Sciatic nerve (tissue), 2 donors: ENCODE data around the gene CAMKMT. TPM values are rescaled to one million over a fixed set of nuclear protein-coding genes. Genes with fewer than 3 reads are reported as not detected.
"Not testable (repeated sequence)": the region's sequence is repeated elsewhere in the genome, so short reads cannot be mapped to it uniquely, and the experiment has no call there.

Experiments
- ATAC-seq: fragments of 200-7000 bp; cut with Tn5 transposase; one replicate; pipeline ENCODE4 v1.9.1; 2020; ENCODE audit warnings: mild to moderate bottlenecking, moderate library complexity
- DNase-seq: peaks from one replicate; pipeline ENCODE4 v3.0.0-alpha.2; 2020; ENCODE audit warnings: low spot score
- intact Hi-C: fragments of 100-400 bp; cut with DNase I; formaldehyde crosslinking; loops from one replicate; pipeline ENCODE4 v1.14.2; 2022
- total RNA-seq: library from RNA; stranded (reverse); fragmentation: NEBNext Ultra II Directional; extraction: Animal tissue kit (Norgen Biotek cat#: 25700); gene quantifications from one replicate; pipeline ENCODE4 v1.2.1, GENCODE V29; 2021
- donor health status: DM: no; HTN: no; CAD: no.
- donor health status: DM: no; HTN: no; CAD: no.

Gene CAMKMT
- total RNA-seq, 1 donor from 2014 or later, result 11.9 TPM

DNA sequence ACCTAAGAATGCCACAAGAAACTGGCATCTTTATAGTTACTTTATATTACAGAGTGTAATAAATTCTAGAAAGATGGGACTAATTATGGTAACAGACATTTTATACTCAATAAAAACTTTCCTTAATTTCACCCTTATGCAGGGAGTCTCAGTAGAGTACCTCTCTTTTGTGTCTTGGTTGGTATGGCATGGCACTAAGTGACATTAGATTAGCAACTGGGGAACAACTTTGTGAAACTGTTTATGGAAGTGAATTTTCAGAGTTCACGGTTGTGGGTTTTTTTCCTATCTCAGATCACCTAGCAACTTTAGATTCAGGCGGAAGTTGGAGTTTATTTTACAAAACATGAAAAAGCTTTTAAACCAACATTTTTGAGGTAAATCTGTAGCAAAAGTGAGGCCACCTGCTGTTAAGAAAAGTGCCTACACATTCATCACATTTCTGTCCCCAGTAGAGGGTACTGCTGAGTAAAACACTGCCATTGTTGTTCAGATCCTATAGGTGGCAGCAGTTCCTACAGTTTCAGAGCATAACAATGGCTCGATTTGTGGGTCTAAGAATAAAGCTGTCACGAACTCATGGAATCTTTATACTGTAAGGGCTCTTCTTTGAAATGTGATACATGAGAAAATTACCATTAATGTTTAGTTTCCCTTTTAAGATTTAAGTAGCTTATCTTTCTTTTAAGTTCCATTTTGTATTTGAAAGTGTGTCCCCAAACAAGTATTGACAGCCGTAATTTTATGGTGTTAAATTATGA, 117.6 kb downstream of the CAMKMT start:
- DNase-seq (no peak), ATAC-seq (peak; percentile 90)
- intact Hi-C loops, result loop anchor here (10.0 kb wide), 1 partner anchor 435 kb away; no protein-coding TSS in a partner anchor

DNA sequence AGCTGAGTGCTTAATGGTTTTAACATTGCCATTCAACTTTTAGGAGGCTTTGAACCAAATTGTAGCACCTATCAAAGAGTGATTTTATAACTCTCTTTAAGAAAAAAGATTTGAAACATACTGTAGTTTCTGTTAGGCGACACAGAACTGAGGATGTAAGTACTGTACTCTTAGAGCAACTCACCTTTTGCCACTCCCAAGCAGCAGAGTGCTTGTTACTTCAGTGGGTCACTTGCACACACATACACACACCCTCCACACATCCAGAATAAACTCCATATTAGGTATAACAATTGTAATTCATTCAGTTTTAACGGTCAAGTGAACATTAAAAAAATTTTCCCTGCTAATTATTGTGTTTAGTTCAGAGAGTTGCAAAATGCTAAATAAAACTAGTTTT, 118.3 kb downstream of the CAMKMT start:
- intact Hi-C loops, result no loop called here
- ATAC-seq, result no peak

GRCh38 chr2:44487052-44487451, 125.3 kb downstream of the CAMKMT start:
- DNase-seq (no peak), ATAC-seq (no peak)
- intact Hi-C loops, result no loop called here

More for the DNA sequence above, 118.3 kb downstream of the CAMKMT start:
- no peak for DNase-seq

DNA sequence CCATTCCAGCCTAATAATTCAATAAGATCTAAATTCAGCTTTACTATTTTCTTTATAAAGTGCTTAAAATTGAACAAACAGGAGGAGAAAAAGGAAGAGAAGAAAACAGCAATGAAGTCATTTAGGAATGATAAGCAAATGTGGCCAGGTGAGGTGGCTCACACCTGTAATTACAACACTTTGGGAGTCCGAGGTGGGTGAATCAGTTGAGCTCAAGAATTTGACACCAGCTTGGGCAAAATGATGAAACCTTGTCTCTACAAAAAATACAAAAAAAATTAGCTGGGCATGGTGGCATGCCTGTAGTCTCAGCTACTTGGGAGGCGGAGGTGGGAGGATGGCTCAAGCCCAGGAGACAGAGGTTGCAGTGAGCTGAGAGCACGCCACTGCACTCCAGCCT, 129.0 kb downstream of the CAMKMT start:
- intact Hi-C loops, result loop anchor here (10.0 kb wide), 1 partner anchor 454 kb away; the partner anchor contains the start of gene SIX3
- ATAC-seq (no peak), DNase-seq (no peak)

DNA sequence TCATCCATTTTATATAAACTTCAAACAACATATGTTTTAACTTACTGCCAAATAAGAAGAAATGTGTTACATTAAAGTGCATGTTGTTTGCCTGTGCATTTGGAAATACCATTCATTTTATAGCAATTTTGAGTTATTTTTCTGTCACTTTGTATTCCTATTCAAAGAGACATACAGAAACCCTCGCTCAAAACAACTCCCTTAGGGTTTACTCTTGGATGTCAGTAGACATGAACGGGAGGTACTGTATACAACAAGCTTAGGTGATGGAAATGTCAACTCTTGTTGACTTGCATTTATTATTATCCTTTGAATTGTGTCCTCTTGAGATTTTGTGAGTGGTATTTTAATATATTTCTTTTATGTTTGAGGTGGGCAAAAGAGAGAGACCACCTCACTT, 132.3 kb downstream of the CAMKMT start:
- no peak for ATAC-seq
- intact Hi-C loops, result loop anchor here (10.0 kb wide), 1 partner anchor 451 kb away; the partner anchor contains the start of gene SIX3
- no peak for DNase-seq

GRCh38 chr2:44495035-44495434, 133.3 kb downstream of the CAMKMT start:
- DNase-seq (no peak), ATAC-seq (no peak)
- intact Hi-C loops, result loop anchor here (10.0 kb wide), 1 partner anchor 450 kb away; the partner anchor contains the start of gene SIX3

DNA sequence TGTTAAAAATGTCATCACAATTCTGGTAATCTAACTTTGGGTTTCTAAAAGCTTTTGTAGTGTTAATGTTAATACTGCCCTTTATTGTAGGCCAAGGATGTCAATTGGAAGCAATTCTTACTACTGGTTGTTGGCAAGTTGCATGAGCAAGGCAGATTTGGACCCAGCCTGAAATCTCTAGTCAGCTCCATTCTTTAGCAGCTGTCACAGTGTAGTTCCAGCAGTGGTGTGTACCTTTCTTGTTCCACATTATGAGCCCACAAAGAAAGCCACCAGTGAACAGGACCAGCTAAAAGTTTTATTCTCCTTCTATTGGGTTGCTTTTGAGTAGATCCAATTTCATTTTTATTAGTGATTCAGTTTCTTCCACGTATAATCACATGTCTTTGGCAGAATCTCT, 133.8 kb downstream of the CAMKMT start:
- DNase-seq (no peak), ATAC-seq (no peak)

GRCh38 chr2:44496130-44496529, 134.4 kb downstream of the CAMKMT start:
- no peak for DNase-seq
- intact Hi-C loops, result loop anchor here (10.0 kb wide), 1 partner anchor 449 kb away; the partner anchor contains the start of gene SIX3
- ATAC-seq, result no peak

More for the DNA sequence above, 133.8 kb downstream of the CAMKMT start:
- intact Hi-C loops, result loop anchor here (10.0 kb wide), 1 partner anchor 449 kb away; the partner anchor contains the start of gene SIX3

GRCh38 chr2:44498551-44498950, 136.8 kb downstream of the CAMKMT start:
- intact Hi-C loops, result loop anchor here (10.0 kb wide), 1 partner anchor 446 kb away; the partner anchor contains the start of gene SIX3
- ATAC-seq (no peak), DNase-seq (no peak)

- ATAC-seq, DNase-seq, intact Hi-C loops: not testable (repeated sequence)
Measured at GRCh38 chr2:44505664-44506063, 143.9 kb downstream of the CAMKMT start.

GRCh38 chr2:44510246-44510645, 148.5 kb downstream of the CAMKMT start:
- intact Hi-C loops, result no loop called here
- DNase-seq, result no peak
- no peak for ATAC-seq

DNA sequence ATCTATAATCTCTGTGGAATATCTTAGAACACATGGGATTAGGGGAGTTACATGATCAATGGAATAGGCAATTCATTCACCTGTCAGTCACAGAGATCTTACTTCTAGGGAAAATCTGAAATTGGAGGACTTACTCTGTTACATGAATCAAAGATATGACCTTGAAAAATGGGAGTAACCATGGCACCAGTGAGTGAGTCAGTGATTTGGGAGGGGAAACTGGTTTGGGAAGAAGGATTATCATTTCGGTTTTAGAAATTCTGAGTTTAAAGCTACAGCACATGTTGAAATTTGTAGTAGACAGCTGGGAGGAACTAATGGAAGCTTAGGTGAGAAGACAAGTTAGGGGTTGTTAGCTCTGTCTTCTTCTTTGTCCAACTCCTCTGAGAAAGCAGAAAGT, 153.7 kb downstream of the CAMKMT start:
- ATAC-seq (no peak), DNase-seq (no peak)
- intact Hi-C loops, result no loop called here

GRCh38 chr2:44519026-44519425, 157.3 kb downstream of the CAMKMT start:
- DNase-seq (no peak), ATAC-seq (no peak)
- intact Hi-C loops, result no loop called here

DNA sequence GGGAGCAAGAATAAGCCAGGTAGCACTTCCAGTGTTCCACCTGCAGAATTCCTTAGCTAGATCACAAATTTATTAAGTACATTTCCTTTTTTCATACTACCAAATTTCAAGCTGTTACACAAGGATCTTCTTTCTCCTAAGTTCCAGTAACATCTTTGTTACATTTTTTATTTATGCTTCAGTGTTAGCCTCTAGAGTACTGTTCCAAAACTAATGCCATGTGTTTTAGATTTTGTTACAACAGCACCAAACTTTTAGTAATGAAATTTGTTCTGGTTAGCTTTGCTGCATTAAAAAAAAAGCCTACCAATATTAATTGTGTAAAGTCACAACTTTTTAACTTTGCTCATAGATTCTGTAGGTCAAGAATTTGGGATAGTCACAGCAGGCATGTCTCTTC, 161.1 kb downstream of the CAMKMT start:
- DNase-seq (no peak), ATAC-seq (no peak)
- intact Hi-C loops, result no loop called here

DNA sequence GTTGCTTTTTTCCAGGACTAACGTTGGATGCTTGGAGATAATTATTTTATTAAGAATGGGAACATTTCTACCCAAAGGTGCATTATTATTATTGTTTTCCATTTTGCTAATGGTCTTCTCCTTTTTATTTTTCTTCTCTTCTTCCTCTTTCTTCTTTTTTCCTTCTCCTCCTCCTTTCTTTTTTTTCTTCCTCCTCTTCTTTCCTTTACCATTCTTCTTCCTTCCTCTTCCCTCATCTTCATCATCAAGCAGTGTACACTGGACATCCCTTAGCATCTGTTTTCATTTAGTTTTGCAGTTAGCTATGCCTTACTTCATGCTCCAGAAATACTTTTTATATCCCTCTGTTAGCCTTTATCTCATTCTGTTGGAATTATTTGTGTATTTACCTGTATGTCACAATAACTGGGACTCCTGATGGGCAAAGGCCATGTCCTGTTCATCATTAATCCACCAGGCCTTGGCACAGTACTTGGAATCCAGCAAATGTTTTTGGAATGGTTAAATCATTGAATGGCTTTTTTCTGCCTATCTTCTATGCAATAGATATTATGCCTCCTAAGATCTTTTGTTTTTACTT, 162.7 kb downstream of the CAMKMT start:
- intact Hi-C loops, result no loop called here
- ATAC-seq, result no peak
- no peak for DNase-seq

DNA sequence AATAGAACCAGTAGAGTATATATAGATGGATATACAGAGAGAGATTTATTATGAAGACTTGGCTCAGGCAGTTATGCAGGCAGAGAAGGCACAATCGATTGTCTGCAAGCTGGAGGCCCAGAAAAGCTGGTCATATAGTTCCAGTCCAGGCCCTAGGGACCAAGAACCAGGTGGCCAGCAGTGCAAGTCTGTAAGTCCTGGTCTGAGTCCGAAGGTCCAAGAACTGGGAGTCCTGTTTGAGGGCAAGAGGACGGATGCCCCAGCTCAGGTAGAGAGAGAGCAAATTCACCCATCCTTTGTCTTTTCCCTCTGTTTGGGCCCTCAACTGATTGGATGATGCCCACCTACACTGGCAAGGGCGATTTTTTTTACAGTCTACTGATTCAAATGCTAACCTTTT, 164.6 kb downstream of the CAMKMT start:
- ATAC-seq, result no peak
- intact Hi-C loops, result no loop called here

GRCh38 chr2:44528595-44528994, 166.8 kb downstream of the CAMKMT start:
- ATAC-seq, result no peak
- intact Hi-C loops, result no loop called here

More for the DNA sequence above, 164.6 kb downstream of the CAMKMT start:
- no peak for DNase-seq

DNA sequence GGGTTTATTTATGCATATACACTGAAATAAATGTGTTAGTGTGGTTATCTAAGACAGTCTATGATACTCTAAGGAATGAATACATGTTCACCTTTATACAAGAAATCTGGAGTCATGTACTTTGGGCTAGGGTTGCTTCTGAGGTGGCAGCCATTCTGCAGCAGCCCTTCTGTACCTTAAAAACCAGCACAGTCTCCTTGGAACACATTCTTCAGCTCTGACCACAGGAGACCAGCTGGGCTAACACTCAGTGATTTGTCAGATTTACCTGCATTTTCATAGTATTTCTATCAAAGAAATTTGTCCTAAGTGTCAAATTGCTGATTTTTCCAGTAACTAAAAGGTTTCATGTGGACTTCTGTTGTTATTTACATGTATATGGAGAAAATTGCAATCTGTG, 167.7 kb downstream of the CAMKMT start:
- DNase-seq (no peak), ATAC-seq (no peak)
- intact Hi-C loops, result no loop called here

More at GRCh38 chr2:44528595-44528994, 166.8 kb downstream of the CAMKMT start:
- DNase-seq, result no peak

DNA sequence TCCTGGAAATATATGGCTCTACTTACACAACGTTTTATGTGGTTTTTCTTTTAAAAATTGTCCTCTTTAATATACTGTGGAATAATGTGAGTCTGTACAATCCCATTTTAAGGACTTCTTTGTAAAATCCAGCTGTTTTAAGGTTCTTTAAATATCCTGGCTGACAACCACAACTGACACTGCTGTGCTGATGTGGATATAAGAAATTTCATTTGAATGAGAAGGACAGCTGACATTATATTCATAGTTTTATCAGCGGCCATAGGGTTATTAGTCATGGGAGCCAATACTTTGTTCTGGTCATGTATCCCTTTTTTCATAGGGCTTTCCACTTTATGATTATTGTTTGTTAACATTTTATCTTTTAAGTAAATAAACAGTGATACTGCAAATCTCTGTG, 169.5 kb downstream of the CAMKMT start:
- intact Hi-C loops, result no loop called here
- no peak for ATAC-seq
- DNase-seq, result no peak

DNA sequence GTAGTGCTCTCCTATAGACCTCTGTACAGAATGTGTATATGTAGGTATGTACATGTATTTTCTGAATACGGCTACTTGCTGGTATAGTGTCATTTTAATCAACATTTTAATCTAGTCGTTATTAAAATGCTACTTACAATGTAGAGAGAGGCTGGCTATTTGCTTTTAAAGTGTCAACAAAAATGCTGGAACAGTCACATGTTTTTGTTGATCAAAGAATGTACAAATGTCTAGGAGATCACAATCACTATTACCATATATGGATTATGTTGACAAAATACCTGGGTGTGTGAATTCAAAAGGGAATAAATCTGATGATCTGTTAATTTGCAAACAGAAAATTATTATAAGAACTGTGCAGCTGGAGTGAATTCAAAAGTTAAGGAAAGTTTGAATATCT, 170.3 kb downstream of the CAMKMT start:
- ATAC-seq, result no peak
- no peak for DNase-seq
- intact Hi-C loops, result no loop called here
